SK-N-SH (cell line): ENCODE results near the gene LENEP.
A peak's percentile ranks its signal among the peaks of the same experiment; 100 is the strongest.

Experiments
- CHD2 ChIP-seq: fragments of 150-350 bp; IDR thresholded peaks from 2 replicates; pipeline ENCODE4 v1.6.1; 2018; ENCODE audit warnings: low read length; ENCODE audit not compliant: partially characterized antibody
- CTCF ChIP-seq: fragments of 200-600 bp; sonication (generic); IDR thresholded peaks from 2 replicates; pipeline ENCODE4 v1.6.1; 2017; ENCODE audit warnings: antibody characterized with exemption, mild to moderate bottlenecking, moderate library complexity
- EZH2phosphoT487 ChIP-seq: fragments of 200-600 bp; sonication (generic); IDR thresholded peaks from 2 replicates; pipeline ENCODE4 v1.6.1; 2017; ENCODE audit warnings: low read depth, mixed run types, mild to moderate bottlenecking, antibody characterized with exemption, moderate library complexity, borderline replicate concordance
- GABPA ChIP-seq: IDR thresholded peaks from 2 replicates; pipeline ENCODE4 v1.4.0; 2012; ENCODE audit warnings: low read depth, mild to moderate bottlenecking
- MXI1 ChIP-seq: IDR thresholded peaks from 2 replicates; pipeline ENCODE4 v1.6.1; 2012; ENCODE audit warnings: mild to moderate bottlenecking, low read depth, low read length, improper control_type of control experiment
- POLR2AphosphoS5 ChIP-seq: IDR thresholded peaks from 2 replicates; pipeline ENCODE4 v1.6.1; 2012; ENCODE audit warnings: low read depth, low read length
- RAD21 ChIP-seq: IDR thresholded peaks from 2 replicates; pipeline ENCODE4 v1.6.1; 2012; ENCODE audit warnings: mild to moderate bottlenecking, low read length
- SMC3 ChIP-seq: IDR thresholded peaks from 2 replicates; pipeline ENCODE4 v1.6.1; 2012; ENCODE audit warnings: low read depth, low read length, improper control_type of control experiment
- TAF1 ChIP-seq: IDR thresholded peaks from 2 replicates; pipeline ENCODE4 v1.6.1; 2012; ENCODE audit warnings: low read depth, mild to moderate bottlenecking, low read length, moderate library complexity, borderline replicate concordance
- USF1 ChIP-seq: IDR thresholded peaks from 2 replicates; pipeline ENCODE4 v1.4.0; 2012; ENCODE audit warnings: low read depth, borderline replicate concordance
- USF2 ChIP-seq: fragments of 150-350 bp; IDR thresholded peaks from 2 replicates; pipeline ENCODE4 v1.6.1; 2017; ENCODE audit warnings: antibody characterized with exemption, low read length, low read depth, borderline replicate concordance
- ZBTB33 ChIP-seq: IDR thresholded peaks from 2 replicates; pipeline ENCODE4 v1.4.0; 2012; ENCODE audit warnings: low read depth, borderline replicate concordance

GRCh38 chr1:154972517-154973343, 20.7 kb upstream of the LENEP start:
- TF ChIP-seq CTCF (no peak), ZBTB33 (no peak; the same call in 1 of the 2 replicates), EZH2phosphoT487 (no peak), SMC3 (no peak), USF2 (no peak), USF1 (no peak), GABPA (peak; percentile 61), POLR2AphosphoS5 (peak; percentile 78), TAF1 (peak; percentile 70), RAD21 (no peak), CHD2 (peak; percentile 37), MXI1 (no peak)
